Iris pigment epithelial cell (primary cell): ENCODE measurements around the gene DACH2.

Experiments used
- DNase-seq: peaks from one replicate; pipeline ENCODE4 v3.0.0-alpha.2; 2011; ENCODE audit warnings: low read depth

DACH2 gene

GRCh38 chrX:86806786-86807185, 658.5 kb downstream of the DACH2 start:
- peak; percentile 16 for DNase-seq

DNA sequence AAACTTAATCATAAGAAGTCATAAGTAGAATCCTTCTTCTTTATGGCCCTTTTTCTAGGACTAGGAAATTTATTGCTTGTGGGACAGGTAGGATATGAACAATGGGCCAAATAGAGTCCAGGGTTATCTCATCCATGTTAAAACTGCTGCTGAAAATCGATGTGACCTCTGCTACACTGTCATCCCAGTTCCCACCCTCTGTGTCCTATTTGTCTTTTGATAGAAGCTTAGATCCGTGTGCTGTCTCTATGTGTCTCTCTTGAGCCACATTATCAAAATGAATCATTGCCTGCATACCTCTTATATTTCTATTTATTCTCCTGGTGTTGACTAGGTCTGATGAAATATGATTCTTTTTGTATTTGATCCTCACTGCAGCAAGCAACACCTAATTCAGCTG, 661.4 kb downstream of the DACH2 start:
- no peak for DNase-seq

DNA sequence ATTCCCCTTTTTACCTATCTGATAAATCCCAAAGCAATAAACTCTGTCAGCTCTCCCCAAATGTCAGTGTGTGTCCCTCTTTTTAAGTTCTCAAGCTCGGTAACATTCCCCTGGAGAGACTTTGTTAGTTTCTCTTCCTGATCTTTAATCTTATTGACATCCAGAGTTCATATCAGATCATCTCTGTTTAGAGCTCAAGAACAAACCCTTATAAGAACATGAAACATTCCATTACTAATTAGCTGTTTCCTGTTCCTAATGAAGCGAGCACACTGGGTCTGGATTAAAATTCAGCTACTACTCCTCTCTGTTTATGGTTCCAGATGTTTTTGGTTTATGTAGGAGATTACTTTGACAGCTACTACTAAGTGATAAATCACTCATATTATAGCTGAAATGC, 681.5 kb downstream of the DACH2 start:
- DNase-seq, result no peak

- no peak for DNase-seq
Observed at GRCh38 chrX:86830685-86831084, 682.4 kb downstream of the DACH2 start.

GRCh38 chrX:86845101-86845500, 696.9 kb downstream of the DACH2 start:
- no peak for DNase-seq
